SK-N-SH (cell line): Measurements from ENCODE around the gene SULT1E1.

Experiments used
- CTCF ChIP-seq: fragments of 200-600 bp; sonication (generic); IDR thresholded peaks from 2 replicates; pipeline ENCODE4 v1.6.1; 2017; ENCODE audit warnings: antibody characterized with exemption, mild to moderate bottlenecking, moderate library complexity
- EZH2phosphoT487 ChIP-seq: fragments of 200-600 bp; sonication (generic); IDR thresholded peaks from 2 replicates; pipeline ENCODE4 v1.6.1; 2017; ENCODE audit warnings: low read depth, mixed run types, mild to moderate bottlenecking, antibody characterized with exemption, moderate library complexity, borderline replicate concordance
- FOXJ3 ChIP-seq: sonication (generic); formaldehyde crosslinking; IDR thresholded peaks from 2 replicates; pipeline ENCODE4 v1.5.1; 2020; ENCODE audit warnings: mild to moderate bottlenecking, missing genetic modification reagents
- GABPA ChIP-seq: IDR thresholded peaks from 2 replicates; pipeline ENCODE4 v1.4.0; 2012; ENCODE audit warnings: low read depth, mild to moderate bottlenecking
- GATA2 ChIP-seq: sonication (generic); formaldehyde crosslinking; IDR thresholded peaks from 2 replicates; pipeline ENCODE4 v1.5.0; 2020; ENCODE audit warnings: mild to moderate bottlenecking, missing genetic modification reagents
- POLR2AphosphoS5 ChIP-seq: IDR thresholded peaks from 2 replicates; pipeline ENCODE4 v1.6.1; 2012; ENCODE audit warnings: low read depth, low read length
- REST ChIP-seq: IDR thresholded peaks from 2 replicates; pipeline ENCODE4 v1.6.1; 2012; ENCODE audit warnings: mild to moderate bottlenecking, low read depth, low read length, moderate library complexity
- SIN3A ChIP-seq: IDR thresholded peaks from 2 replicates; pipeline ENCODE4 v1.6.1; 2012; ENCODE audit warnings: low read depth, mild to moderate bottlenecking, low read length, moderate library complexity, borderline replicate concordance
- USF1 ChIP-seq: IDR thresholded peaks from 2 replicates; pipeline ENCODE4 v1.4.0; 2012; ENCODE audit warnings: low read depth, borderline replicate concordance
- YY1 ChIP-seq: IDR thresholded peaks from 2 replicates; pipeline ENCODE4 v1.4.0; 2012; ENCODE audit warnings: low read depth, mild to moderate bottlenecking

GRCh38 chr4:69888336-69888735 lies 28.4 kb upstream of the SULT1E1 start:
- TF ChIP-seq CTCF (no peak), EZH2phosphoT487 (no peak), REST (no peak), GABPA (no peak), SIN3A (no peak), POLR2AphosphoS5 (no peak), GATA2 (CRISPR knock-in tag) (no peak), USF1 (no peak), FOXJ3 (CRISPR knock-in tag) (no peak), YY1 (no peak)
